Neural cell (in vitro differentiated cells): ENCODE results near the gene IL10RB. TPM values are rescaled to one million over a fixed set of nuclear protein-coding genes. Genes with fewer than 3 reads are reported as not detected.

Experiments used
- H2AFZ ChIP-seq: fragments of 200-600, 300-800 bp; sonication (generic), shearing (Covaris generic); 2 replicates; pipeline ENCODE4 v1.6.0; 2014; ENCODE audit warnings: low read depth, mild to moderate bottlenecking, antibody characterized with exemption, low read length, moderate library complexity
- H3F3A ChIP-seq: fragments of 200-600 bp; shearing (Covaris generic); 2 replicates; pipeline ENCODE4 v1.6.1; 2016; ENCODE audit warnings: mild to moderate bottlenecking, moderate library complexity, mixed read lengths, antibody characterized with exemption, low read length; ENCODE audit not compliant: insufficient read depth, poor library complexity, severe bottlenecking
- H3K27ac ChIP-seq: fragments of 200-600, 300-800 bp; sonication (generic), shearing (Covaris generic); 2 replicates; pipeline ENCODE4 v1.5.1; 2014; ENCODE audit warnings: mild to moderate bottlenecking, low read length, moderate library complexity
- H3K27me3 ChIP-seq: fragments of 300-800, 200-600 bp; sonication (generic), shearing (Covaris generic); 2 replicates; pipeline ENCODE4 v1.6.0; 2014; ENCODE audit warnings: mild to moderate bottlenecking, low read depth, low read length, moderate library complexity; ENCODE audit not compliant: insufficient read depth
- H3K36me3 ChIP-seq: fragments of 300-800, 200-600 bp; sonication (generic), shearing (Covaris generic); 2 replicates; pipeline ENCODE4 v1.5.1; 2014; ENCODE audit warnings: mild to moderate bottlenecking, antibody characterized with exemption, low read length, moderate library complexity; ENCODE audit not compliant: insufficient read depth
- H3K4me2 ChIP-seq: fragments of 300-800, 200-600 bp; sonication (generic), shearing (Covaris generic); 2 replicates; pipeline ENCODE4 v1.6.0; 2014; ENCODE audit warnings: mild to moderate bottlenecking, low read length
- H3K4me3 ChIP-seq: fragments of 300-800, 200-600 bp; sonication (generic), shearing (Covaris generic); 2 replicates; pipeline ENCODE4 v1.5.1; 2014; ENCODE audit warnings: mild to moderate bottlenecking, low read length, moderate library complexity
- H3K79me2 ChIP-seq: fragments of 200-600 bp; shearing (Covaris generic); replicated peaks from 2 replicates; pipeline ENCODE4 v1.6.0; 2014; ENCODE audit warnings: mild to moderate bottlenecking, low read length, moderate library complexity; ENCODE audit not compliant: insufficient read depth
- H3K9ac ChIP-seq: fragments of 300-800, 200-600 bp; sonication (generic), shearing (Covaris generic); 2 replicates; pipeline ENCODE4 v1.6.1; 2016; ENCODE audit warnings: mild to moderate bottlenecking, low read length, mixed read lengths
- H3K9me2 ChIP-seq: fragments of 200-600 bp; shearing (Covaris generic); 2 replicates; pipeline ENCODE4 v1.6.1; 2016; ENCODE audit warnings: mild to moderate bottlenecking, low read length, mixed read lengths; ENCODE audit not compliant: insufficient read depth
- H3K9me3 ChIP-seq: fragments of 200-600, 300-800 bp; sonication (generic), shearing (Covaris generic); 2 replicates; pipeline ENCODE4 v1.6.1; 2016; ENCODE audit warnings: mild to moderate bottlenecking, mixed run types, low read length, moderate library complexity, mixed read lengths
- H4K20me1 ChIP-seq: fragments of 200-600 bp; shearing (Covaris generic); 2 replicates; pipeline ENCODE4 v1.6.1; 2016; ENCODE audit warnings: mild to moderate bottlenecking, mixed run types; ENCODE audit not compliant: insufficient read depth
- EP300 ChIP-seq: fragments of 450-650 bp; conservative IDR thresholded peaks from 2 replicates; pipeline ENCODE4 v1.6.1; 2014; ENCODE audit warnings: antibody characterized with exemption, mild to moderate bottlenecking, moderate library complexity; ENCODE audit not compliant: poor library complexity, severe bottlenecking
- EZH2 ChIP-seq: fragments of 200-600, 300-800 bp; shearing (Covaris generic), sonication (generic); IDR thresholded peaks from 2 replicates; pipeline ENCODE4 v1.6.1; 2014; ENCODE audit warnings: antibody characterized with exemption, low read length, borderline replicate concordance, mild to moderate bottlenecking; ENCODE audit not compliant: insufficient read depth, poor library complexity, severe bottlenecking
- MXI1 ChIP-seq: fragments of 450-650 bp; conservative IDR thresholded peaks from 2 replicates; pipeline ENCODE4 v1.6.1; 2014; ENCODE audit warnings: antibody characterized with exemption, mild to moderate bottlenecking; ENCODE audit not compliant: poor library complexity, severe bottlenecking
- POLR2AphosphoS5 ChIP-seq: IDR thresholded peaks from 2 replicates; pipeline ENCODE4 v1.6.1; 2012
- RAD21 ChIP-seq: fragments of 450-650 bp; conservative IDR thresholded peaks from 2 replicates; pipeline ENCODE4 v1.6.1; 2014; ENCODE audit warnings: antibody characterized with exemption, mild to moderate bottlenecking, moderate library complexity
- SMC3 ChIP-seq: fragments of 450-650 bp; conservative IDR thresholded peaks from 2 replicates; pipeline ENCODE4 v1.6.1; 2014; ENCODE audit warnings: antibody characterized with exemption, mild to moderate bottlenecking, moderate library complexity; ENCODE audit not compliant: poor library complexity
- TAF1 ChIP-seq: IDR thresholded peaks from 2 replicates; pipeline ENCODE4 v1.6.1; 2012; ENCODE audit warnings: low read depth
- polyA plus RNA-seq: library from polyadenylated mRNA; depleted of rRNA; stranded (reverse); fragments of >200 nt; gene quantifications from 2 replicates; pipeline ENCODE4 v1.2.3, GENCODE V29; 2014
- TF ChIP-seq, protein P1 (sequence below): IDR thresholded peaks from 2 replicates; pipeline ENCODE4 v1.6.1; 2012; ENCODE audit warnings: borderline replicate concordance
- TF ChIP-seq, protein P2 (sequence below): fragments of 450-650 bp; IDR thresholded peaks from 2 replicates; pipeline ENCODE4 v1.5.1; 2014; ENCODE audit warnings: antibody characterized with exemption, mild to moderate bottlenecking, moderate library complexity; ENCODE audit not compliant: poor library complexity, severe bottlenecking

The IL10RB gene
- polyA plus RNA-seq, 1 donor from 2014 or later = 6.0 TPM

DNA sequence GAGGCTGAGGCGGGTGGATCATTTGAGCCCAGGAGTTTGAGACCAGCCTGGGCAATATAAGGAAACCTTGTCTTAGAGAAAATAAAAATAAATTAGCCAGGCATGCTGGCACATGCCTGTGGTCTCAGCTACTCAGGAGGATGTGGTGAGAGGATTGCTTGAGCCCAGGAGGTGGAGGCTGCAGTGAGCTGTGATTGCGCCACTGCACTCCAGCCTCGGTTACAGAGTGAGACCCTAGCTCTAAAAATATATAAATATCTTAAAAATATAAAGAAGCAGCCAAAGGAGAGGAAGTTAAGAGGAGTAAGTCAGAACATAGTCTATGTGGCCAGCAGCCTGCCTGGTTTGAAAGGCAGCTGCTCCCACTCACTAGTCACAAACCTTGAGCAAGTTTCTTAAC, 4.5 kb upstream of the IL10RB start:
- Histone ChIP-seq H3K27ac (no peak overlapping the region), H4K20me1 (no peaks in the 10 kb centered on the region), H3F3A (no peaks in the 10 kb centered on the region), H3K27me3 (no peaks in the 10 kb centered on the region), H3K9me3 (no peaks in the 10 kb centered on the region), H3K79me2 (no peaks in the 10 kb centered on the region), H3K4me3 (no peak overlapping the region), H3K4me2 (no peak overlapping the region), H3K9ac (no peak overlapping the region), H3K36me3 (peaks cover 6% of the 10 kb centered on the region), H3K9me2 (no peaks in the 10 kb centered on the region), H2AFZ (no peak overlapping the region)
- TF ChIP-seq MXI1 (no peak), EP300 (no peak), POLR2AphosphoS5 (no peak), SMC3 (no peak), TAF1 (no peak), RAD21 (no peak), EZH2 (no peak)
- TF ChIP-seq, protein P1, sequence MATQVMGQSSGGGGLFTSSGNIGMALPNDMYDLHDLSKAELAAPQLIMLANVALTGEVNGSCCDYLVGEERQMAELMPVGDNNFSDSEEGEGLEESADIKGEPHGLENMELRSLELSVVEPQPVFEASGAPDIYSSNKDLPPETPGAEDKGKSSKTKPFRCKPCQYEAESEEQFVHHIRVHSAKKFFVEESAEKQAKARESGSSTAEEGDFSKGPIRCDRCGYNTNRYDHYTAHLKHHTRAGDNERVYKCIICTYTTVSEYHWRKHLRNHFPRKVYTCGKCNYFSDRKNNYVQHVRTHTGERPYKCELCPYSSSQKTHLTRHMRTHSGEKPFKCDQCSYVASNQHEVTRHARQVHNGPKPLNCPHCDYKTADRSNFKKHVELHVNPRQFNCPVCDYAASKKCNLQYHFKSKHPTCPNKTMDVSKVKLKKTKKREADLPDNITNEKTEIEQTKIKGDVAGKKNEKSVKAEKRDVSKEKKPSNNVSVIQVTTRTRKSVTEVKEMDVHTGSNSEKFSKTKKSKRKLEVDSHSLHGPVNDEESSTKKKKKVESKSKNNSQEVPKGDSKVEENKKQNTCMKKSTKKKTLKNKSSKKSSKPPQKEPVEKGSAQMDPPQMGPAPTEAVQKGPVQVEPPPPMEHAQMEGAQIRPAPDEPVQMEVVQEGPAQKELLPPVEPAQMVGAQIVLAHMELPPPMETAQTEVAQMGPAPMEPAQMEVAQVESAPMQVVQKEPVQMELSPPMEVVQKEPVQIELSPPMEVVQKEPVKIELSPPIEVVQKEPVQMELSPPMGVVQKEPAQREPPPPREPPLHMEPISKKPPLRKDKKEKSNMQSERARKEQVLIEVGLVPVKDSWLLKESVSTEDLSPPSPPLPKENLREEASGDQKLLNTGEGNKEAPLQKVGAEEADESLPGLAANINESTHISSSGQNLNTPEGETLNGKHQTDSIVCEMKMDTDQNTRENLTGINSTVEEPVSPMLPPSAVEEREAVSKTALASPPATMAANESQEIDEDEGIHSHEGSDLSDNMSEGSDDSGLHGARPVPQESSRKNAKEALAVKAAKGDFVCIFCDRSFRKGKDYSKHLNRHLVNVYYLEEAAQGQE = no peak
- TF ChIP-seq, protein P2, sequence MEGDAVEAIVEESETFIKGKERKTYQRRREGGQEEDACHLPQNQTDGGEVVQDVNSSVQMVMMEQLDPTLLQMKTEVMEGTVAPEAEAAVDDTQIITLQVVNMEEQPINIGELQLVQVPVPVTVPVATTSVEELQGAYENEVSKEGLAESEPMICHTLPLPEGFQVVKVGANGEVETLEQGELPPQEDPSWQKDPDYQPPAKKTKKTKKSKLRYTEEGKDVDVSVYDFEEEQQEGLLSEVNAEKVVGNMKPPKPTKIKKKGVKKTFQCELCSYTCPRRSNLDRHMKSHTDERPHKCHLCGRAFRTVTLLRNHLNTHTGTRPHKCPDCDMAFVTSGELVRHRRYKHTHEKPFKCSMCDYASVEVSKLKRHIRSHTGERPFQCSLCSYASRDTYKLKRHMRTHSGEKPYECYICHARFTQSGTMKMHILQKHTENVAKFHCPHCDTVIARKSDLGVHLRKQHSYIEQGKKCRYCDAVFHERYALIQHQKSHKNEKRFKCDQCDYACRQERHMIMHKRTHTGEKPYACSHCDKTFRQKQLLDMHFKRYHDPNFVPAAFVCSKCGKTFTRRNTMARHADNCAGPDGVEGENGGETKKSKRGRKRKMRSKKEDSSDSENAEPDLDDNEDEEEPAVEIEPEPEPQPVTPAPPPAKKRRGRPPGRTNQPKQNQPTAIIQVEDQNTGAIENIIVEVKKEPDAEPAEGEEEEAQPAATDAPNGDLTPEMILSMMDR = no peak

DNA sequence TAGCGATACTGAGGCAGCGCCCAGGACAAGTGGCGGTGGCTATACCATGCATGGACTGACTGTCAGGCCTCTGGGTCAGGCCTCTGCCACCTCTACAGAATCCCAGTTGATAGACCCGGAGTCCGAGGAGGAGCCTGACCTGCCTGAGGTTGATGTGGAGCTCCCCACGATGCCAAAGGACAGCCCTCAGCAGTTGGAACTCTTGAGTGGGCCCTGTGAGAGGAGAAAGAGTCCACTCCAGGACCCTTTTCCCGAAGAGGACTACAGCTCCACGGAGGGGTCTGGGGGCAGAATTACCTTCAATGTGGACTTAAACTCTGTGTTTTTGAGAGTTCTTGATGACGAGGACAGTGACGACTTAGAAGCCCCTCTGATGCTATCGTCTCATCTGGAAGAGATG, 3.2 kb upstream of the IL10RB start:
- TF ChIP-seq MXI1 (no peak), TAF1 (no peak), EZH2 (no peak), SMC3 (no peak), POLR2AphosphoS5 (no peak), EP300 (no peak), RAD21 (no peak)
- TF ChIP-seq, protein P1 = no peak
- TF ChIP-seq, protein P2 = no peak
- Histone ChIP-seq H3K27me3 (no peaks in the 10 kb centered on the region), H3K79me2 (no peaks in the 10 kb centered on the region), H2AFZ (no peak overlapping the region), H3K27ac (no peak overlapping the region), H3F3A (no peaks in the 10 kb centered on the region), H3K4me3 (no peak overlapping the region), H3K9me3 (no peaks in the 10 kb centered on the region), H3K36me3 (peaks cover 6% of the 10 kb centered on the region), H3K9ac (no peak overlapping the region), H4K20me1 (no peaks in the 10 kb centered on the region), H3K4me2 (no peak overlapping the region), H3K9me2 (no peaks in the 10 kb centered on the region)
